Thoracic aorta (tissue), 2 donors: Measurements from ENCODE around the gene SORL1-AS1.

Experiments used
- ATAC-seq: fragments of 150-250 bp; one replicate; pipeline ENCODE4 v1.8.0; 2017; ENCODE audit warnings: low read depth; ENCODE audit not compliant: insufficient number of reproducible peaks, low FRiP score
- DNase-seq: peaks from one replicate; pipeline ENCODE4 v3.0.0-alpha.2; 2020; ENCODE audit warnings: low spot score
- H3K27ac ChIP-seq, 2 donors: fragments of 200-600 bp; sonication (generic); 1 replicate in 1 of 2; 2 replicates in 1 of 2; pipeline ENCODE4 v1.5.1; 2016; ENCODE audit warnings: mild to moderate bottlenecking in 2 of 2, moderate library complexity in 2 of 2
- H3K27me3 ChIP-seq: fragments of 200-600 bp; sonication (generic); replicated peaks from 2 replicates; pipeline ENCODE4 v1.6.0; 2016; ENCODE audit warnings: mild to moderate bottlenecking; ENCODE audit not compliant: insufficient read depth
- H3K36me3 ChIP-seq: fragments of 200-600 bp; sonication (generic); one replicate; pipeline ENCODE4 v1.5.1; 2016
- H3K4me1 ChIP-seq, 2 donors: fragments of 200-600 bp; sonication (generic); 1 replicate in 1 of 2; 2 replicates in 1 of 2; pipeline versions ENCODE4 v1.5.1 to v1.6.0; 2016; ENCODE audit warnings: low read depth in 2 of 2, mild to moderate bottlenecking in 1 of 2; ENCODE audit not compliant: control insufficient read depth in 1 of 2
- H3K4me3 ChIP-seq: fragments of 200-600 bp; sonication (generic); 2 replicates; pipeline ENCODE4 v1.5.1; 2016; ENCODE audit warnings: mild to moderate bottlenecking
- H3K9me3 ChIP-seq: fragments of 200-600 bp; sonication (generic); 2 replicates; pipeline ENCODE4 v1.5.1; 2016
- TF ChIP-seq, protein P1 (sequence below): fragments of 200-600 bp; sonication (generic); IDR thresholded peaks from one replicate; pipeline ENCODE4 v1.5.1; 2019; ENCODE audit warnings: antibody characterized with exemption

Gene SORL1-AS1

DNA sequence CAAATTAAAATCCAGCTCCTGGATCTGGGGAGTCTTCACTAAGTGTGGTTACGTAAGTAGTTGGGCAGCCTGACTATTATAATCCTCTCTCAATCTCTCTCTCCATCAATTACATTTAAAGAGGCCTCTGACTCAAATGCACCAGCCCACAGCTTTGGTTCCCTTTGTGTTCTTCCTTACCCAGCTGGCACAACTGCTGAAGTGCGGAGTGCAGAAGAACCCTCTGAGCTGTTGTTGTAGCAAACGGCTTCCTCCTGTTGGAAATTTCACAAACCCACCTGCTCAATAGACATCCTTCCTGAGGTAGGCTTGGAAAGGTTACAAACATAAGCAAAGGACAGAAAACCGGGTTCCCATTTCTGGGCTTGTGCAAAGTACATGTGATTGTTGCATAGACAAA, 17.6 kb downstream of the SORL1-AS1 start:
- H3K4me3 ChIP-seq = no peak overlapping the region
- ATAC-seq = no peak

DNA sequence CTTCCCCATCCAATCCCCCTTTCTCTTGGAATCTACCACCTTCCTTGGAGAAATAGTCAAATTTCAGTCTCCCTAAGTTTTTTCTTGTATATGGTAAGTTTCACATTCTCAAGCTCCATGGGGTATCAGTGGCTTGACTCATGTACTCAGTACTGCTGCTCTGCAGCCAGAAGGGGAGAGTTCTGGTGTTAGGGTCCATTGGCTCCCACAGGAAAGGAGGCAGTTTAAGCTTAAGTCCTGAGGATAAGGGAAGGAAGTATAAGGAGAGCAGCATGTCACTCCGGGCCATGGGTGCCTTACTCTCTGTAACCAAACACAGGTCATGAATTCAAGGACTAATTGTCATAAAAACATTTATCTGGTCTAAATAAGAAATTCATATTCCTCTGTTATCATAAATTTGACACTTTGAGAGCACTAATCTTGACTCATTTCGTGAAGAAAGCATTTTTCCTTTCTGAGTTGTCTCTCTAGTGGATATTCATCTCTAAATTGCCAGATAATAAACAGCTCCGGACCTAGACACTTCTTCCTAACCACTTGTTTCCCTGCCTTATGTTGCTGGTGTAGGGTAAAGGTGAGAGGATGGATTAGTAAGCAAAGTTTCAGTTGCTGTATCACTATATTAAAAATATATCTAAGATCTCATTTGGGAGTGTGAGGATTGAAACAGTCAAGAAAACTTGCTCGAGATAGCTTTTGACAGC, 20.8 kb downstream of the SORL1-AS1 start:
- Histone ChIP-seq H3K4me1 (peaks cover 0 to 5% of the 10 kb centered on the region in 2 donors), H3K9me3 (no peaks in the 10 kb centered on the region), H3K27ac (no peak overlapping the region), H3K27me3 (no peaks in the 10 kb centered on the region), H3K36me3 (no peaks in the 10 kb centered on the region), H3K4me3 (no peak overlapping the region)
- TF ChIP-seq, protein P1, sequence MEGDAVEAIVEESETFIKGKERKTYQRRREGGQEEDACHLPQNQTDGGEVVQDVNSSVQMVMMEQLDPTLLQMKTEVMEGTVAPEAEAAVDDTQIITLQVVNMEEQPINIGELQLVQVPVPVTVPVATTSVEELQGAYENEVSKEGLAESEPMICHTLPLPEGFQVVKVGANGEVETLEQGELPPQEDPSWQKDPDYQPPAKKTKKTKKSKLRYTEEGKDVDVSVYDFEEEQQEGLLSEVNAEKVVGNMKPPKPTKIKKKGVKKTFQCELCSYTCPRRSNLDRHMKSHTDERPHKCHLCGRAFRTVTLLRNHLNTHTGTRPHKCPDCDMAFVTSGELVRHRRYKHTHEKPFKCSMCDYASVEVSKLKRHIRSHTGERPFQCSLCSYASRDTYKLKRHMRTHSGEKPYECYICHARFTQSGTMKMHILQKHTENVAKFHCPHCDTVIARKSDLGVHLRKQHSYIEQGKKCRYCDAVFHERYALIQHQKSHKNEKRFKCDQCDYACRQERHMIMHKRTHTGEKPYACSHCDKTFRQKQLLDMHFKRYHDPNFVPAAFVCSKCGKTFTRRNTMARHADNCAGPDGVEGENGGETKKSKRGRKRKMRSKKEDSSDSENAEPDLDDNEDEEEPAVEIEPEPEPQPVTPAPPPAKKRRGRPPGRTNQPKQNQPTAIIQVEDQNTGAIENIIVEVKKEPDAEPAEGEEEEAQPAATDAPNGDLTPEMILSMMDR = no peak
- ATAC-seq (no peak), DNase-seq (no peak)

More for the DNA sequence above, 17.6 kb downstream of the SORL1-AS1 start:
- TF ChIP-seq, protein P1 = no peak
- no peaks in the 10 kb centered on the region for H3K9me3 ChIP-seq
- H3K4me1 ChIP-seq = peaks cover 9 to 27% of the 10 kb centered on the region in 2 donors
- H3K27ac ChIP-seq = no peak overlapping the region
- no peak for DNase-seq
- no peaks in the 10 kb centered on the region for H3K27me3 ChIP-seq
- no peaks in the 10 kb centered on the region for H3K36me3 ChIP-seq

DNA sequence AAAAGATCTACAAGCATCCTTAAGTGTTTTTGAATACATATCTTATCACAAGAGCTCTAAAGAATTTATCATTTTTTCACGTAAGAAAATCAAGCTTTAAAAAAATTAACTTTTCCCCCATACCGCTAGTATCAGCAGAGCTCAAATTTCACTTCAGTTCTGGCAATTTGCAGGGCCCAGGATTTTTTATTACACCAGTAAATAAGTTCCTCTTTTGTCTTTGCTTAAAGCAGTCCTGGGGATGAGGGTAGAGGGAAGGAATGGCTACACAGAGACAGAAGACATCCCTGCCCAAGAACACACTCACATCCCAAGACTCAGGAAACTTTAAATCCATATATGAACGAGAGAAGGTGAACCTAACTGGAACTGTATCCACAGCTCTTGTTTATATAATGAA, 23.2 kb downstream of the SORL1-AS1 start:
- Histone ChIP-seq H3K27ac (no peak overlapping the region), H3K27me3 (no peaks in the 10 kb centered on the region), H3K4me1 (peaks cover 0 to 8% of the 10 kb centered on the region in 2 donors), H3K4me3 (no peak overlapping the region), H3K36me3 (no peaks in the 10 kb centered on the region), H3K9me3 (no peaks in the 10 kb centered on the region)
- TF ChIP-seq, protein P1 = no peak
- no peak for ATAC-seq
- no peak for DNase-seq

DNA sequence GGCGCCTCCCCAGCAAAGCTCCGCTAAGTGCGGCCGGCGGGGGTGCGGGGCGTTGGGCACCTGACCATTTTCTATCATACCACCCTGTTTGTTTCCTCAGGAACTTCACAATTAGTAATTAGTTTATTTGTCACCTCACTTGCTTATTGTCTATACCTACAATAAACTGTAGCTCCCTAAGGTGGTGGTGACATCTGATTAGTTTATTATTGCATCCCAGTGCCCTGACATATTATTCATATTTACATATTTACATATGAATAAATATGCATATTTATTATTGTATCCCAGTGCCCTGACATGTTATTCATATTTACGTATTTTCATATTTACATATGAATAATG, 25.4 kb downstream of the SORL1-AS1 start:
- H3K4me1 ChIP-seq = peaks cover 0 to 8% of the 10 kb centered on the region in 2 donors
- TF ChIP-seq, protein P1 = no peak
- ATAC-seq = no peak
- DNase-seq = no peak
- peak overlapping the region; percentile 67 for H3K4me3 ChIP-seq
- no peaks in the 10 kb centered on the region for H3K27me3 ChIP-seq
- no peaks in the 10 kb centered on the region for H3K36me3 ChIP-seq
- no peak overlapping the region for H3K27ac ChIP-seq
- H3K9me3 ChIP-seq = no peaks in the 10 kb centered on the region

DNA sequence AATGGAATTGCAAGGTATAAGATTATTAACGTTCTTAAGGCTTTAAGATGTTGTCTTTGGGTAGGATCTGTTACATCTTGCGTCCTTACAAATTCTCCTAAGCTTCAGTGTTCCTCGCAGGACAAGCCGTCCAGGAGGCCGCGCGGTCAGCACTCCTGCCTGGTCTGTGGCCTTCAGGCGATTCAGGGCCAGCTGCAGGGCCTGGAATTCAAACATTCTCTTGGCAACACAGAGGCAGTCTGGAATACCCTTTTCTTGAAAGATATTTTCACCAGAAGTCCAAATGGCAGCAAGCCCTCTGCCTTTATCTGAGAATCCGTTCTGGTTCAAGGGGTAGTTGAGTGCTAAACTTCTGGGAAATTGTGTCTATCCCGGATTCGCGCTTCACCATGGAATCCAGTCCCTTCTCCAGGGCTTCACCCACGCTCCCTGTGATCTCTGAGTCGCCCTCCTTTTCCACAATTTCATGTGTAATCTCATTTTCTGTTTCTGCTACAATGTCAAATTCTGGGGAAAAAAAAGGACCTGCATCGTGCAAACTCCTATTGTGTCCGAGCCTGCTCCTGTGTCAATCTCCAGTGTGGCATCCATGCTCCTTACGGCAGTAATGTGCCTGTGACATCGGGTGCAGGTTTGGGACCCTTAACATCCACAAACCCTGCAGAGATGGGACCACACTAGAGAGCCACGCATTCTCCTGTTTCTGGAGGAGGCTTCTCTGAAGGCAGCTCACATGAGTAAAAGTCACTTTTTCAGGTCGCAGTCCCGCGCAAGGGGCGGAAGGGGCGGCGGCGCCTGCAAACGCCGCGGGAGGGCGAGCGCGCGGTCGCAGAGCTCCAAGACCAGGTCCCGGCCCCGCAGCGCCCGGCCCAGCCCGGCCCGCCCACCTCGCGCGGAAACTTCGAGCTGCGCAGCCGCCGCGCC, 26.0 kb downstream of the SORL1-AS1 start:
- Histone ChIP-seq H3K27ac (no peak overlapping the region), H3K4me3 (peak overlapping the region; percentile 67), H3K4me1 (peaks cover 0 to 8% of the 10 kb centered on the region in 2 donors), H3K36me3 (no peaks in the 10 kb centered on the region), H3K9me3 (no peaks in the 10 kb centered on the region), H3K27me3 (no peaks in the 10 kb centered on the region)
- ATAC-seq (no peak), DNase-seq (no peak)
- TF ChIP-seq, protein P1 = peak; percentile 13
